H1 (cell line): Measurements from ENCODE around the gene L3MBTL3. TPM values are rescaled to one million over a fixed set of nuclear protein-coding genes. Genes with fewer than 3 reads are reported as not detected.
A peak's percentile ranks its signal among the peaks of the same experiment; 100 is the strongest.

Experiments used
- CTCF ChIA-PET: fragments of 300-600 bp; sonication (Branson Sonifier 250); formaldehyde crosslinking; loops from one replicate; lab custom pipeline; 2021; ENCODE audit not compliant: partially characterized antibody; lab: Charles Lee
- POLR2A ChIA-PET: fragments of 300-600 bp; sonication (Branson Sonifier 250); formaldehyde crosslinking; loops from one replicate; lab custom pipeline; 2021; ENCODE audit warnings: inconsistent platforms; ENCODE audit not compliant: partially characterized antibody; lab: Charles Lee
- DNase-seq, 2 experiments: peaks; one replicate each; pipeline versions ENCODE4 v3.0.0 to v3.0.0-alpha.2; 2010 to 2022; ENCODE audit warnings: low spot score in 2 of 2, low read depth in 1 of 2, mixed read lengths in 1 of 2
- FAIRE-seq: peaks from 2 replicates; lab custom pipeline; 2011; peaks lifted over from hg19 to GRCh38; lab: Jason Lieb, UNC
- H2AFZ ChIP-seq: 2 replicates; pipeline ENCODE4 v1.8.1; 2012; ENCODE audit warnings: low read length, inconsistent platforms
- H2AK5ac ChIP-seq: 2 replicates; pipeline ENCODE4 v1.6.1; 2013; ENCODE audit warnings: low read depth, low read length
- H2BK120ac ChIP-seq: replicated peaks from 2 replicates; pipeline ENCODE3; 2013; ENCODE audit warnings: low read depth, low read length, inconsistent platforms
- H2BK12ac ChIP-seq: 2 replicates; pipeline ENCODE4 v1.6.1; 2013; ENCODE audit warnings: low read depth, low read length
- H2BK15ac ChIP-seq: 2 replicates; pipeline ENCODE4 v1.6.1; 2013; ENCODE audit warnings: low read length
- H2BK20ac ChIP-seq: 2 replicates; pipeline ENCODE4 v1.6.1; 2013; ENCODE audit warnings: low read length
- H2BK5ac ChIP-seq: 2 replicates; pipeline ENCODE4 v1.6.1; 2013; ENCODE audit warnings: low read depth, low read length
- H3K14ac ChIP-seq: 2 replicates; pipeline ENCODE4 v1.6.1; 2013; ENCODE audit warnings: inconsistent platforms; ENCODE audit not compliant: insufficient read length
- H3K18ac ChIP-seq: 2 replicates; pipeline ENCODE4 v1.6.1; 2013; ENCODE audit warnings: low read length; ENCODE audit errors: extremely low read depth
- H3K23ac ChIP-seq: 2 replicates; pipeline ENCODE4 v1.6.1; 2013; ENCODE audit warnings: inconsistent platforms; ENCODE audit not compliant: insufficient read length
- H3K23me2 ChIP-seq: 2 replicates; pipeline ENCODE4 v1.6.1; 2013; ENCODE audit warnings: low read depth, low read length
- H3K27ac ChIP-seq: 2 replicates; pipeline ENCODE4 v1.6.1; 2011; ENCODE audit warnings: low read depth, low read length, inconsistent platforms
- H3K27me3 ChIP-seq, 4 experiments: replicated peaks in 1 of 4; 1 replicate in 1 of 4; 2 replicates in 3 of 4; pipeline versions ENCODE4 v1.6.1 to v1.8.1; 2011 to 2013; ENCODE audit warnings: low read length in 3 of 4, mild to moderate bottlenecking in 3 of 4, inconsistent platforms in 2 of 4, mixed read lengths in 2 of 4, moderate library complexity in 1 of 4; ENCODE audit not compliant: control insufficient read depth in 3 of 4, insufficient read depth in 3 of 4; ENCODE audit errors: extremely low read depth in 1 of 4
- H3K36me3 ChIP-seq, 4 experiments: 2 replicates each; pipeline versions ENCODE4 v1.6.1 to v1.8.1; 2011 to 2013; ENCODE audit warnings: mild to moderate bottlenecking in 4 of 4, low read length in 3 of 4, moderate library complexity in 2 of 4, control low read depth in 1 of 4, inconsistent platforms in 1 of 4; ENCODE audit not compliant: insufficient read depth in 4 of 4, control insufficient read depth in 2 of 4
- H3K4ac ChIP-seq: replicated peaks from 2 replicates; pipeline ENCODE3; 2013; ENCODE audit warnings: low read length, low read depth, mixed read lengths, inconsistent platforms; ENCODE audit not compliant: insufficient read length
- H3K4me1 ChIP-seq, 4 experiments: replicated peaks in 1 of 4; 1 replicate in 1 of 4; 2 replicates in 3 of 4; pipeline versions ENCODE4 v1.6.1 to v1.8.1; 2011 to 2013; ENCODE audit warnings: low read length in 3 of 4, inconsistent platforms in 2 of 4, mixed read lengths in 1 of 4; ENCODE audit not compliant: insufficient read depth in 4 of 4, control insufficient read depth in 3 of 4
- H3K4me2 ChIP-seq, 2 experiments: 2 replicates each; pipeline versions ENCODE4 v1.6.1 to v1.8.1; 2011 to 2013; ENCODE audit warnings: low read depth in 2 of 2, low read length in 2 of 2, control low read depth in 1 of 2, inconsistent platforms in 1 of 2, mild to moderate bottlenecking in 1 of 2; ENCODE audit not compliant: insufficient read depth in 1 of 2
- H3K4me3 ChIP-seq, 4 experiments: fragments of 200-600, 300-600 bp in 1 of 4; sonication (generic), shearing (Covaris generic), sonication (Bioruptor Twin) in 1 of 4; 2 replicates each; pipeline versions ENCODE4 v1.5.1 to v1.8.1; 2011 to 2016; ENCODE audit warnings: low read length in 4 of 4, low read depth in 3 of 4, control low read depth in 2 of 4, inconsistent platforms in 2 of 4, mild to moderate bottlenecking in 2 of 4, mixed read lengths in 1 of 4, moderate library complexity in 1 of 4; ENCODE audit not compliant: insufficient read depth in 2 of 4; ENCODE audit errors: extremely low read depth in 1 of 4
- H3K56ac ChIP-seq: replicated peaks from 2 replicates; pipeline ENCODE3; 2013; ENCODE audit warnings: low read depth, mild to moderate bottlenecking, mixed read lengths, low read length, inconsistent platforms; ENCODE audit not compliant: insufficient read length
- H3K79me1 ChIP-seq: 2 replicates; pipeline ENCODE4 v1.6.1; 2013; ENCODE audit warnings: low read depth, low read length, control low read depth
- H3K79me2 ChIP-seq, 2 experiments: 2 replicates each; pipeline versions ENCODE4 v1.6.1 to v1.8.1; 2012 to 2013; ENCODE audit warnings: low read length in 2 of 2, mild to moderate bottlenecking in 2 of 2, inconsistent platforms in 1 of 2; ENCODE audit not compliant: insufficient read depth in 2 of 2, control insufficient read depth in 1 of 2
- H3K9ac ChIP-seq, 4 experiments: replicated peaks in 1 of 4; 1 replicate in 1 of 4; 2 replicates in 3 of 4; pipeline versions ENCODE4 v1.6.1 to v1.8.1; 2011 to 2013; ENCODE audit warnings: low read depth in 3 of 4, low read length in 3 of 4, control low read depth in 2 of 4, mild to moderate bottlenecking in 2 of 4, moderate library complexity in 2 of 4, inconsistent platforms in 1 of 4; ENCODE audit errors: extremely low read depth in 1 of 4
- H3K9me3 ChIP-seq, 2 experiments: 2 replicates each; pipeline versions ENCODE4 v1.6.1 to v1.8.1; 2012 to 2013; ENCODE audit warnings: mild to moderate bottlenecking in 2 of 2, moderate library complexity in 2 of 2, control low read depth in 1 of 2, inconsistent platforms in 1 of 2, low read depth in 1 of 2, low read length in 1 of 2, mixed read lengths in 1 of 2; ENCODE audit not compliant: insufficient read depth in 2 of 2
- H4K20me1 ChIP-seq, 2 experiments: replicated peaks in 1 of 2; 2 replicates each; pipeline versions ENCODE3 to v1.8.1; 2011 to 2013; ENCODE audit warnings: inconsistent platforms in 2 of 2, low read length in 2 of 2, mild to moderate bottlenecking in 1 of 2; ENCODE audit not compliant: insufficient read depth in 2 of 2, control insufficient read depth in 1 of 2
- H4K5ac ChIP-seq: 2 replicates; pipeline ENCODE4 v1.6.1; 2013; ENCODE audit warnings: low read length, low read depth, mixed read lengths, inconsistent platforms; ENCODE audit not compliant: insufficient read length
- H4K8ac ChIP-seq: 2 replicates; pipeline ENCODE4 v1.8.0; 2013; ENCODE audit warnings: mild to moderate bottlenecking, moderate library complexity, low read length, inconsistent platforms; ENCODE audit not compliant: insufficient read depth; ENCODE audit errors: extremely low read depth
- H4K91ac ChIP-seq: replicated peaks from 2 replicates; pipeline ENCODE3; 2013; ENCODE audit warnings: low read length, mixed read lengths, inconsistent platforms; ENCODE audit not compliant: insufficient read length
- ATF2 ChIP-seq: IDR thresholded peaks from 2 replicates; pipeline ENCODE4 v1.6.1; 2012; ENCODE audit warnings: low read length, inconsistent platforms
- BACH1 ChIP-seq: IDR thresholded peaks from 2 replicates; pipeline ENCODE4 v1.6.1; 2012; ENCODE audit warnings: low read length, improper control_type of control experiment
- CEBPB ChIP-seq: IDR thresholded peaks from 2 replicates; pipeline ENCODE4 v1.6.1; 2012; ENCODE audit warnings: low read depth, low read length
- CHD1 ChIP-seq: IDR thresholded peaks from 2 replicates; pipeline ENCODE4 v1.6.1; 2012; ENCODE audit warnings: low read depth, low read length, improper control_type of control experiment
- CHD2 ChIP-seq: IDR thresholded peaks from 2 replicates; pipeline ENCODE4 v1.6.1; 2012; ENCODE audit warnings: low read length, improper control_type of control experiment
- HDAC6 ChIP-seq: IDR thresholded peaks from one replicate; pipeline ENCODE4 v1.7.1; 2012; ENCODE audit warnings: low read depth, mild to moderate bottlenecking, inconsistent platforms, low read length, moderate library complexity
- KDM5A ChIP-seq: fragments of 200-600 bp; IDR thresholded peaks from 2 replicates; pipeline ENCODE4 v1.7.1; 2012; ENCODE audit warnings: mild to moderate bottlenecking, low read length, inconsistent platforms, mixed read lengths
- RNF2 ChIP-seq: fragments of 200-900, 300-1000 bp; sonication (generic); IDR thresholded peaks from 2 replicates; pipeline ENCODE4 v1.7.1; 2016; ENCODE audit warnings: borderline replicate concordance, low read depth, mild to moderate bottlenecking, antibody characterized with exemption, low read length; ENCODE audit not compliant: poor library complexity, severe bottlenecking; ENCODE audit errors: missing control alignments
- TAF1 ChIP-seq: IDR thresholded peaks from 2 replicates; pipeline ENCODE4 v1.6.1; 2011; ENCODE audit warnings: mild to moderate bottlenecking, low read depth, low read length
- TEAD4 ChIP-seq: IDR thresholded peaks from 2 replicates; pipeline ENCODE4 v1.6.1; 2012; ENCODE audit warnings: low read depth, low read length, inconsistent platforms, mixed read lengths
- WGBS, 2 experiments: shearing (Covaris generic) in 1 of 2; methylation state at CpG; one replicate each; pipeline versions ENCODE4 v1.1.6 to v1.1.7; 2013 to 2015; ENCODE audit warnings: low lambda C conversion rate in 2 of 2, mixed read lengths in 2 of 2, inconsistent platforms in 1 of 2, low coverage in 1 of 2, missing lambda C conversion rate in 1 of 2; ENCODE audit not compliant: insufficient replicate concordance in 2 of 2, insufficient coverage in 1 of 2, insufficient read length in 1 of 2; ENCODE audit errors: extremely low coverage in 1 of 2, missing lambda C conversion rate in 1 of 2; 5-methylcytosine and 5-hydroxymethylcytosine counted together
- polyA plus RNA-seq, 7 experiments: library from polyadenylated mRNA; depleted of rRNA in 3 of 7; stranded (reverse) in 5 of 7; unstranded in 2 of 7; fragments of >200 nt in 5 of 7; fragments of 200-250 nt in 2 of 7; gene quantifications; 1 replicate in 5 of 7; 2 replicates in 1 of 7; 4 replicates in 1 of 7; pipeline versions ENCODE4 v1.2.1 to v1.2.3, GENCODE V29; 2011 to 2013; ENCODE audit warnings: missing spikeins in 2 of 7, mixed read lengths in 2 of 7
- total RNA-seq: library from RNA; stranded (reverse); fragmentation: NEBNext Ultra II Directional; extraction: Animal tissue kit (Norgen Biotek cat#: 25700); gene quantifications from 2 replicates; pipeline ENCODE4 v1.2.1, GENCODE V29; 2021

L3MBTL3 gene
- total and polyA plus RNA-seq, 2 of the 8 experiments (the other 6 are each of a cell fraction or from before 2014, with no cell fraction given) = 3.9 to 17.2 TPM

GRCh38 chr6:130143709-130144108 is 125.3 kb downstream of the L3MBTL3 start:
- no peak overlapping the region for H4K91ac ChIP-seq
- no peak overlapping the region for H2AK5ac ChIP-seq
- H3K27me3 ChIP-seq = no peaks in the 10 kb centered on the region
- DNase-seq (no peak), FAIRE-seq (no peak)
- H3K18ac ChIP-seq = no peak overlapping the region
- H2BK120ac ChIP-seq = no peak overlapping the region
- 0 out of 2 replicates have a peak overlapping the region, but pooled peaks have one; percentile 41 for H2BK12ac ChIP-seq
- H4K20me1 ChIP-seq = peaks cover 0 to 2% of the 10 kb centered on the region in 2 experiments
- H3K14ac ChIP-seq = no peak overlapping the region
- WGBS, 2 experiments = 97% methylated on average over 3 of the region's 3 CpGs; no CpG with 5 or more reads in 1 of the 2 experiments
- H3K9me3 ChIP-seq = no peaks in the 10 kb centered on the region
- no peaks in the 10 kb centered on the region for H3K79me1 ChIP-seq
- H3K23me2 ChIP-seq = no peaks in the 10 kb centered on the region
- no peak overlapping the region for H3K4ac ChIP-seq
- TF ChIP-seq CHD2 (no peak), CHD1 (no peak), HDAC6 (no peak), TAF1 (no peak), RNF2 (no peak), CEBPB (no peak), ATF2 (no peak), KDM5A (no peak), BACH1 (no peak), TEAD4 (no peak)
- no peaks in the 10 kb centered on the region for H3K36me3 ChIP-seq
- no peak overlapping the region for H3K4me3 ChIP-seq
- POLR2A ChIA-PET = no interaction called here
- H3K4me1 ChIP-seq = peaks cover 0 to 2% (median 0%) of the 10 kb centered on the region in 4 experiments; a peak in 1 of 7 replicates
- H2BK5ac ChIP-seq = no peak overlapping the region
- no peak overlapping the region for H2AFZ ChIP-seq
- no peak overlapping the region for H3K4me2 ChIP-seq
- CTCF ChIA-PET = interaction anchor here (1.0 to 1.5 kb wide), 2 partner anchors 41 to 137 kb away, joined by 3 to 11 read pairs; no protein-coding TSS in a partner anchor
- no peak overlapping the region for H2BK20ac ChIP-seq
- H2BK15ac ChIP-seq = no peak overlapping the region
- no peak overlapping the region for H3K56ac ChIP-seq
- H3K23ac ChIP-seq = no peak overlapping the region
- H4K5ac ChIP-seq = no peak overlapping the region
- H3K27ac ChIP-seq = no peak overlapping the region
- H3K9ac ChIP-seq = no peak overlapping the region; a peak in 1 of 7 replicates
- no peak overlapping the region for H4K8ac ChIP-seq
- H3K79me2 ChIP-seq = no peaks in the 10 kb centered on the region
